HepG2 (cell line): ENCODE results near the gene SYTL2. TPM values are rescaled to one million over a fixed set of nuclear protein-coding genes. Genes with fewer than 3 reads are reported as not detected.
A peak's percentile ranks its signal among the peaks of the same experiment; 100 is the strongest.

Source experiments
- ATAC-seq: fragments of 200-7000 bp; cut with Tn5 transposase; 3 replicates; pipeline ENCODE4 v1.9.1; 2020; ENCODE audit warnings: mild to moderate bottlenecking, moderate library complexity
- BruUV-seq: library from RNA; stranded (reverse); fragments of 400-500 nt; replicated peaks from 2 replicates; lab custom pipeline; 2021; lab: Mats Ljungman, UMichigan
- CTCF ChIA-PET: fragments of 300-600 bp; formaldehyde crosslinking; extraction: SDS; loops from one replicate; lab custom pipeline; 2021; ENCODE audit warnings: low total read pairs, inconsistent platforms, low intra/inter-chr PET ratio; lab: Yijun Ruan, JAX
- POLR2A ChIA-PET: fragments of 350-600 bp; sonication (Branson Sonifier 250); formaldehyde crosslinking; loops from one replicate; lab custom pipeline; 2020; ENCODE audit warnings: antibody characterized with exemption, inconsistent platforms; lab: Yijun Ruan, JAX
- DNase-seq: peaks from one replicate; pipeline ENCODE4 v3.0.0-alpha.2; 2015; ENCODE audit warnings: low spot score
- FAIRE-seq: peaks from 3 replicates; lab custom pipeline; 2011; peaks lifted over from hg19 to GRCh38; lab: Jason Lieb, UNC
- H2AFZ ChIP-seq: one replicate; pipeline ENCODE4 v1.6.1; 2011; ENCODE audit warnings: low read length, inconsistent platforms
- H3K27ac ChIP-seq: fragments of 300-600 bp; 3 replicates; pipeline ENCODE4 v1.8.0; 2011; ENCODE audit warnings: mixed run types, mild to moderate bottlenecking, mixed read lengths, low read length, inconsistent platforms; ENCODE audit not compliant: insufficient read depth; ENCODE audit errors: extremely low read length
- H3K27me3 ChIP-seq, 2 experiments: fragments of 200-600 bp in 1 of 2; 2 replicates in 1 of 2; 3 replicates in 1 of 2; pipeline versions ENCODE4 v1.6.0 to v1.8.0; 2011; ENCODE audit warnings: low read length in 2 of 2, mild to moderate bottlenecking in 2 of 2, moderate library complexity in 2 of 2, inconsistent platforms in 1 of 2; ENCODE audit not compliant: insufficient read depth in 2 of 2, control insufficient read depth in 1 of 2
- H3K36me3 ChIP-seq, 2 experiments: fragments of 200-600 bp in 1 of 2; replicated peaks in 1 of 2; 2 replicates in 1 of 2; 3 replicates in 1 of 2; pipeline versions ENCODE4 v1.5.1 to v1.8.0; 2011; ENCODE audit warnings: low read length in 2 of 2, inconsistent platforms in 1 of 2; ENCODE audit not compliant: insufficient read depth in 2 of 2, control insufficient read depth in 1 of 2
- H3K4me1 ChIP-seq: 2 replicates; pipeline ENCODE4 v1.5.1; 2012; ENCODE audit warnings: low read length, inconsistent platforms; ENCODE audit not compliant: insufficient read depth
- H3K4me2 ChIP-seq: 2 replicates; pipeline ENCODE4 v1.6.0; 2011; ENCODE audit warnings: low read depth, low read length, inconsistent platforms
- H3K4me3 ChIP-seq, 3 experiments: fragments of 200-600 bp in 1 of 3; sonication (generic), shearing (Covaris generic) in 1 of 3; replicated peaks in 1 of 3; 2 replicates each; pipeline ENCODE4 v1.5.1; 2011 to 2016; ENCODE audit warnings: low read length in 3 of 3, inconsistent platforms in 2 of 3, low read depth in 2 of 3, mild to moderate bottlenecking in 2 of 3, control low read depth in 1 of 3, mixed read lengths in 1 of 3; ENCODE audit not compliant: insufficient read depth in 1 of 3
- H3K79me2 ChIP-seq: one replicate; pipeline ENCODE4 v1.6.1; 2011; ENCODE audit warnings: low read length, inconsistent platforms; ENCODE audit not compliant: insufficient read depth
- H3K9ac ChIP-seq: 2 replicates; pipeline ENCODE4 v1.6.0; 2011; ENCODE audit warnings: mild to moderate bottlenecking, low read depth, low read length, inconsistent platforms; ENCODE audit not compliant: insufficient read depth
- H3K9me3 ChIP-seq: 2 replicates; pipeline ENCODE4 v1.5.1; 2012; ENCODE audit warnings: mild to moderate bottlenecking, low read length
- H4K20me1 ChIP-seq: 2 replicates; pipeline ENCODE4 v1.6.0; 2011; ENCODE audit warnings: inconsistent platforms, mild to moderate bottlenecking, low read length, moderate library complexity; ENCODE audit not compliant: insufficient read depth
- CCDC6 ChIP-seq: sonication (generic); formaldehyde crosslinking; IDR thresholded peaks from 2 replicates; pipeline ENCODE4 v1.8.1; 2022; ENCODE audit warnings: mild to moderate bottlenecking, missing genetic modification reagents, moderate library complexity
- GFI1 ChIP-seq: sonication (generic); formaldehyde crosslinking; IDR thresholded peaks from 2 replicates; pipeline ENCODE4 v1.5.0; 2020; ENCODE audit warnings: missing genetic modification reagents, mild to moderate bottlenecking, borderline replicate concordance
- HCFC1 ChIP-seq: fragments of 150-350 bp; IDR thresholded peaks from 2 replicates; pipeline ENCODE4 v1.6.1; 2014; ENCODE audit warnings: low read depth, low read length
- ZNF12 ChIP-seq: sonication (generic); formaldehyde crosslinking; IDR thresholded peaks from 2 replicates; pipeline ENCODE4 v1.5.0; 2020; ENCODE audit warnings: missing genetic modification reagents
- WGBS: methylation state at CpG from one replicate; pipeline ENCODE4 v1.1.6; 2017; ENCODE audit warnings: low lambda C conversion rate; 5-methylcytosine and 5-hydroxymethylcytosine counted together
- in situ Hi-C: cut with HindIII; loops from 2 replicates; pipeline ENCODE4 v1.10.0; 2017; ENCODE audit warnings: low pct_unique_long_range_greater_than_20kb; ENCODE audit not compliant: extremely low pct_ligation_motif_present
- intact Hi-C: fragments of 100-400 bp; cut with micrococcal nuclease; formaldehyde crosslinking; loops from one replicate; pipeline ENCODE4 v1.10.0; 2022; ENCODE audit not compliant: unreplicated experiment
- polyA plus RNA-seq, 8 experiments: library from polyadenylated mRNA; depleted of rRNA in 3 of 8; stranded (reverse) in 7 of 8; unstranded in 1 of 8; fragments of >200 nt; fragmentation: Illumina TruSeq in 4 of 8; extraction: Trizol in 4 of 8; gene quantifications; 2 replicates each; pipeline versions ENCODE4 v1.2.1 to v1.2.3, GENCODE V29; 2011 to 2016; ENCODE audit warnings: low read depth in 4 of 8, missing spikeins in 1 of 8, mixed read lengths in 1 of 8; ENCODE audit not compliant: insufficient read depth in 1 of 8
- total RNA-seq, 5 experiments: library from RNA; depleted of rRNA; stranded (reverse); fragments of >200 nt; fragmentation: Illumina TruSeq; extraction: Trizol; gene quantifications; 2 replicates each; pipeline ENCODE4 v1.2.3, GENCODE V29; 2016; ENCODE audit warnings: low read depth in 1 of 5
- TF ChIP-seq, protein P1 (sequence below), 2 experiments: fragments of 450-650 bp in 1 of 2; sonication (generic) in 1 of 2; formaldehyde crosslinking in 1 of 2; IDR thresholded peaks; 2 replicates each; pipeline versions ENCODE4 v1.6.1 to v1.8.0; 2016 to 2022; ENCODE audit warnings: antibody characterized with exemption in 1 of 2, mild to moderate bottlenecking in 1 of 2, missing genetic modification reagents in 1 of 2
- TF ChIP-seq, protein P2 (sequence below), 2 experiments: sonication (generic) in 1 of 2; formaldehyde crosslinking in 1 of 2; IDR thresholded peaks; 2 replicates each; pipeline versions ENCODE4 v1.6.1 to v1.9.0; 2014 to 2022; ENCODE audit warnings: antibody characterized with exemption in 1 of 2, borderline replicate concordance in 1 of 2, inconsistent platforms in 1 of 2, low read depth in 1 of 2, missing genetic modification reagents in 1 of 2

The SYTL2 gene
- total and polyA plus RNA-seq, 2 of the 13 experiments (the other 11 are each of a cell fraction or from before 2014, with no cell fraction given): 0.77 to 0.90 TPM

DNA sequence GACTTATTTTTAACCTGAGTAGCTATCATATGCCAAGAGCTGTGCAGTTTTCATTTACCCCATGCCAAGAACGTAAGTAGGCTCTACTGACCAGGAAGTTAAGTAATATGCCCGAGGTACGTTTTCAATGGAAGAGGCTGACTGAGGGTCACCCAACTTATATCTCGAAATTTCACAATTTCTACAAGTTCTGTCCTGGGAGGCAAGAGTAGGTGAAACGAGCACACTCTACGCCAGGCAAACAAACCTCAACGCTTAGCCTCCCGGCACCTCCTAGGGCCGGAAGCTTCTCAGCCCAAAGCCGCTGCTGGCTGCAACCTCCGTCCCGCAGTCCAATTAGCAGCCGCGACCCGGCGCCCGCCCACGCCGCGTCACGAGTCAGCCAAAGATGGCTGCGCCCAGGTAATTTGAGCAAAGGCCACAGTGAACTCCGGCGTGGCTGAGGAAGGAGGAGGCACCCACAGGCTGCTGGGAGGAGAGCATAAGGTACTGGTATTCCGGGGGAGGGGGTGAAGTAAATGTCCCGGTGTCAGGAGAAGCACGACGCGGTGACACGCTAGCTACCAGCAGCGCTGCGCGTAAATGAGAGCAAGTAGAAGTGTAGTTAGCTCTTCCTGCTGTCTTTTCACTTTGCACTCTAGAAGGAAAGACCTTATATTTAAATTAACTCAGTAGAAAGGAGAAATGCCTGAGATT, 163.2 kb downstream of the SYTL2 start, which contains the start of gene TMEM126A:
TSS of gene TMEM126A (plus strand) at position 364 of the 696 bp plus-strand sequence. CDS start 2,289 bp downstream, outside the sequence.
- H3K27me3 ChIP-seq: no peaks in the 10 kb centered on the region; a peak in 1 of 5 replicates
- ChIA-PET POLR2A (interaction anchor here (0.7 to 5.7 kb wide), 10 partner anchors 11 to 654 kb away, joined by 3 to 112 read pairs (median 4); partner anchors contain the start of genes CCDC89, CREBZF, DLG2 and HIKESHI), CTCF (no interaction called here)
- H3K27ac ChIP-seq: peak within 1 kb of the TSS; percentile 77
- peak; percentile 86 for DNase-seq
- H4K20me1 ChIP-seq: no peaks in the 10 kb centered on the region
- BruUV-seq: no TSS peak
- intact Hi-C loops: loop anchor here (1.0 to 2.0 kb wide), 2 partner anchors 17 to 19 kb away; partner anchors contain the start of genes CREBZF and TMEM126B
- H3K36me3 ChIP-seq: no peaks in the 10 kb centered on the region; a peak in 1 of 5 replicates
- peak within 1 kb of the TSS; percentile 88 for H3K4me2 ChIP-seq
- H3K4me3 ChIP-seq: peak within 1 kb of the TSS; percentile 81 to 83 (median 82)
- peaks cover 17% of the 10 kb centered on the region for H3K79me2 ChIP-seq
- in situ Hi-C loops: loop anchor here (25.0 kb wide), 1 partner anchor 615 kb away; no protein-coding TSS in a partner anchor
- H3K9ac ChIP-seq: peak within 1 kb of the TSS; percentile 80
- H2AFZ ChIP-seq: peak within 1 kb of the TSS; percentile 79
- peak; percentile 97 for ATAC-seq
- H3K9me3 ChIP-seq: no peaks in the 10 kb centered on the region
- peaks cover 18% of the 10 kb centered on the region for H3K4me1 ChIP-seq
- peak; percentile 81 for FAIRE-seq
- WGBS: 2% methylated on average over 15 of the region's 33 CpGs
- TF ChIP-seq, protein P1, sequence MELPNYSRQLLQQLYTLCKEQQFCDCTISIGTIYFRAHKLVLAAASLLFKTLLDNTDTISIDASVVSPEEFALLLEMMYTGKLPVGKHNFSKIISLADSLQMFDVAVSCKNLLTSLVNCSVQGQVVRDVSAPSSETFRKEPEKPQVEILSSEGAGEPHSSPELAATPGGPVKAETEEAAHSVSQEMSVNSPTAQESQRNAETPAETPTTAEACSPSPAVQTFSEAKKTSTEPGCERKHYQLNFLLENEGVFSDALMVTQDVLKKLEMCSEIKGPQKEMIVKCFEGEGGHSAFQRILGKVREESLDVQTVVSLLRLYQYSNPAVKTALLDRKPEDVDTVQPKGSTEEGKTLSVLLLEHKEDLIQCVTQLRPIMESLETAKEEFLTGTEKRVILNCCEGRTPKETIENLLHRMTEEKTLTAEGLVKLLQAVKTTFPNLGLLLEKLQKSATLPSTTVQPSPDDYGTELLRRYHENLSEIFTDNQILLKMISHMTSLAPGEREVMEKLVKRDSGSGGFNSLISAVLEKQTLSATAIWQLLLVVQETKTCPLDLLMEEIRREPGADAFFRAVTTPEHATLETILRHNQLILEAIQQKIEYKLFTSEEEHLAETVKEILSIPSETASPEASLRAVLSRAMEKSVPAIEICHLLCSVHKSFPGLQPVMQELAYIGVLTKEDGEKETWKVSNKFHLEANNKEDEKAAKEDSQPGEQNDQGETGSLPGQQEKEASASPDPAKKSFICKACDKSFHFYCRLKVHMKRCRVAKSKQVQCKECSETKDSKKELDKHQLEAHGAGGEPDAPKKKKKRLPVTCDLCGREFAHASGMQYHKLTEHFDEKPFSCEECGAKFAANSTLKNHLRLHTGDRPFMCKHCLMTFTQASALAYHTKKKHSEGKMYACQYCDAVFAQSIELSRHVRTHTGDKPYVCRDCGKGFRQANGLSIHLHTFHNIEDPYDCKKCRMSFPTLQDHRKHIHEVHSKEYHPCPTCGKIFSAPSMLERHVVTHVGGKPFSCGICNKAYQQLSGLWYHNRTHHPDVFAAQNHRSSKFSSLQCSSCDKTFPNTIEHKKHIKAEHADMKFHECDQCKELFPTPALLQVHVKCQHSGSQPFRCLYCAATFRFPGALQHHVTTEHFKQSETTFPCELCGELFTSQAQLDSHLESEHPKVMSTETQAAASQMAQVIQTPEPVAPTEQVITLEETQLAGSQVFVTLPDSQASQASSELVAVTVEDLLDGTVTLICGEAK (IDR thresholded peaks at IDR 0.05): no peak
- TF ChIP-seq, protein P1 (CRISPR knock-in tag; IDR thresholded peaks at IDR 0.05): peak; percentile 60; the same call in 1 of the 2 replicates
- TF ChIP-seq HCFC1 (peak; percentile 47; the same call in 1 of the 2 replicates), GFI1 (CRISPR knock-in tag) (no peak), ZNF12 (CRISPR knock-in tag) (peak; percentile 66), CCDC6 (CRISPR knock-in tag) (no peak; the same call in 1 of the 2 replicates)
- TF ChIP-seq, protein P2, sequence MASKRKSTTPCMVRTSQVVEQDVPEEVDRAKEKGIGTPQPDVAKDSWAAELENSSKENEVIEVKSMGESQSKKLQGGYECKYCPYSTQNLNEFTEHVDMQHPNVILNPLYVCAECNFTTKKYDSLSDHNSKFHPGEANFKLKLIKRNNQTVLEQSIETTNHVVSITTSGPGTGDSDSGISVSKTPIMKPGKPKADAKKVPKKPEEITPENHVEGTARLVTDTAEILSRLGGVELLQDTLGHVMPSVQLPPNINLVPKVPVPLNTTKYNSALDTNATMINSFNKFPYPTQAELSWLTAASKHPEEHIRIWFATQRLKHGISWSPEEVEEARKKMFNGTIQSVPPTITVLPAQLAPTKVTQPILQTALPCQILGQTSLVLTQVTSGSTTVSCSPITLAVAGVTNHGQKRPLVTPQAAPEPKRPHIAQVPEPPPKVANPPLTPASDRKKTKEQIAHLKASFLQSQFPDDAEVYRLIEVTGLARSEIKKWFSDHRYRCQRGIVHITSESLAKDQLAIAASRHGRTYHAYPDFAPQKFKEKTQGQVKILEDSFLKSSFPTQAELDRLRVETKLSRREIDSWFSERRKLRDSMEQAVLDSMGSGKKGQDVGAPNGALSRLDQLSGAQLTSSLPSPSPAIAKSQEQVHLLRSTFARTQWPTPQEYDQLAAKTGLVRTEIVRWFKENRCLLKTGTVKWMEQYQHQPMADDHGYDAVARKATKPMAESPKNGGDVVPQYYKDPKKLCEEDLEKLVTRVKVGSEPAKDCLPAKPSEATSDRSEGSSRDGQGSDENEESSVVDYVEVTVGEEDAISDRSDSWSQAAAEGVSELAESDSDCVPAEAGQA (IDR thresholded peaks at IDR 0.05; ENCODE audit: low read depth): peak; percentile 85
- TF ChIP-seq, protein P2 (CRISPR knock-in tag; IDR thresholded peaks at IDR 0.05; ENCODE audit: borderline replicate concordance): no peak
